Heart right ventricle (tissue), 16 donors: Measurements from ENCODE around the gene TBX1. TPM values are rescaled to one million over a fixed set of nuclear protein-coding genes. Genes with fewer than 3 reads are reported as not detected.
"Not testable (repeated sequence)": the region's sequence is repeated elsewhere in the genome, so short reads cannot be mapped to it uniquely, and the experiment has no call there.

ENCODE experiments used
- ATAC-seq, 8 donors: fragments of 200-7000 bp; cut with Tn5 transposase; one replicate each; pipeline ENCODE4 v1.9.1; 2020; ENCODE audit warnings: mild to moderate bottlenecking in 8 of 8, moderate library complexity in 8 of 8, moderate number of reproducible peaks in 1 of 8
- DNase-seq, 2 donors: peaks; one replicate each; pipeline ENCODE4 v3.0.0-alpha.2; 2020
- H3K27ac ChIP-seq, 10 donors: fragments of 200-600 bp; sonication (generic) in 2 of 10; one replicate each; pipeline versions ENCODE4 v1.5.0 to v1.8.0; 2020 to 2022; ENCODE audit warnings: mild to moderate bottlenecking in 3 of 10
- H3K27me3 ChIP-seq, 7 donors: fragments of 200-600 bp; one replicate each; pipeline ENCODE4 v1.8.0; 2021 to 2022; ENCODE audit warnings: mild to moderate bottlenecking in 2 of 7
- H3K36me3 ChIP-seq, 9 donors: fragments of 200-600 bp; sonication (generic) in 1 of 9; one replicate each; pipeline versions ENCODE4 v1.5.0 to v1.8.0; 2020 to 2022; ENCODE audit warnings: mild to moderate bottlenecking in 2 of 9
- H3K4me1 ChIP-seq, 9 donors: fragments of 200-600 bp; sonication (generic) in 1 of 9; one replicate each; pipeline versions ENCODE4 v1.5.0 to v1.8.0; 2020 to 2022; ENCODE audit warnings: mild to moderate bottlenecking in 4 of 9
- H3K4me3 ChIP-seq, 10 donors: fragments of 200-600 bp; sonication (generic) in 2 of 10; one replicate each; pipeline versions ENCODE4 v1.5.0 to v1.8.0; 2020 to 2022; ENCODE audit warnings: mild to moderate bottlenecking in 7 of 10, moderate library complexity in 2 of 10
- H3K9me3 ChIP-seq, 11 donors: fragments of 200-600 bp in 10 of 11; sonication (generic) in 2 of 11; one replicate each; pipeline versions ENCODE4 v1.5.0 to v1.8.0; 2013 to 2022; ENCODE audit warnings: mild to moderate bottlenecking in 2 of 11, control low read depth in 1 of 11, moderate library complexity in 1 of 11
- WGBS, 2 donors: extraction: QIAGEN DNeasy Blood & Tissue Kit; methylation state at CpG; one replicate each; pipeline ENCODE4 v1.1.7; 2013; ENCODE audit warnings: inconsistent platforms in 1 of 2; 5-methylcytosine and 5-hydroxymethylcytosine counted together
- intact Hi-C, 10 donors: fragments of 100-400 bp; cut with DNase I; formaldehyde crosslinking; loops; one replicate each; pipeline versions ENCODE4 v1.11.1 to v1.14.2; 2022
- polyA plus RNA-seq, 2 donors: library from polyadenylated mRNA; stranded (reverse); fragments of 200-250 nt; gene quantifications; one replicate each; pipeline ENCODE4 v1.2.3, GENCODE V29; 2013
- total RNA-seq, 10 donors: library from RNA; stranded (reverse); fragmentation: NEBNext Ultra II Directional in 3 of 10; extraction: Animal tissue kit (Norgen Biotek cat#: 25700) in 3 of 10; gene quantifications; one replicate each; pipeline versions ENCODE4 v1.2.1 to v1.2.4, GENCODE V29; 2021 to 2023
- TF ChIP-seq, protein P1 (sequence below), 9 donors: fragments of 200-600 bp; sonication (generic) in 2 of 9; IDR thresholded peaks; one replicate each; pipeline versions ENCODE4 v1.5.0 to v1.8.0; 2021 to 2022; ENCODE audit warnings: antibody characterized with exemption in 9 of 9, mild to moderate bottlenecking in 5 of 9, moderate library complexity in 1 of 9
- donor health status: Arrhythmogenic right ventricular cardiomyopathy.
- donor health status: ischemic (EF 13 %, LVEDD 7.1; RV severe dilation, severe dysfunction).
- donor health status: healthy with polysubstance abuse.
- donor health status: DM: no; HTN: yes; CAD: no.
- donor health status: DM: no; HTN: no; CAD: no.
- donor health status: ischemic (EF 25% LVEDD 6.9; RV normal size, moderate dysfunction).
- donor health status: ischemic (EF 25% LVEDD 5.7; RV mildly dilated, moderate dysfunction).
- donor health status: healthy.
- donor health status: DM: yes; HTN: yes; CAD: no.
- donor health status: Ischemic cardiomyopathy.
- donor health status: ischemic (EF 35%, LVEDD 5.7; RV mildly dilated, moderate dysfunction).
- donor health status: nonischemic (EF 11% LVEDD 7.7; RV severe dilation, severe dysfunction).
- donor health status: DM: yes; HTN: yes; CAD: no.
- donor health status: PGD.
- donor health status: ischemic (EF 29% LVEDD 5.4; RV normal size, mild dysfunction).
- donor health status: nonischemic (EF 23%, LVEDD 6.1; RV moderate dilation, normal function).

The TBX1 gene
- total and polyA plus RNA-seq, 12 donors: 0.53 to 1.8 (median 0.98) TPM

DNA sequence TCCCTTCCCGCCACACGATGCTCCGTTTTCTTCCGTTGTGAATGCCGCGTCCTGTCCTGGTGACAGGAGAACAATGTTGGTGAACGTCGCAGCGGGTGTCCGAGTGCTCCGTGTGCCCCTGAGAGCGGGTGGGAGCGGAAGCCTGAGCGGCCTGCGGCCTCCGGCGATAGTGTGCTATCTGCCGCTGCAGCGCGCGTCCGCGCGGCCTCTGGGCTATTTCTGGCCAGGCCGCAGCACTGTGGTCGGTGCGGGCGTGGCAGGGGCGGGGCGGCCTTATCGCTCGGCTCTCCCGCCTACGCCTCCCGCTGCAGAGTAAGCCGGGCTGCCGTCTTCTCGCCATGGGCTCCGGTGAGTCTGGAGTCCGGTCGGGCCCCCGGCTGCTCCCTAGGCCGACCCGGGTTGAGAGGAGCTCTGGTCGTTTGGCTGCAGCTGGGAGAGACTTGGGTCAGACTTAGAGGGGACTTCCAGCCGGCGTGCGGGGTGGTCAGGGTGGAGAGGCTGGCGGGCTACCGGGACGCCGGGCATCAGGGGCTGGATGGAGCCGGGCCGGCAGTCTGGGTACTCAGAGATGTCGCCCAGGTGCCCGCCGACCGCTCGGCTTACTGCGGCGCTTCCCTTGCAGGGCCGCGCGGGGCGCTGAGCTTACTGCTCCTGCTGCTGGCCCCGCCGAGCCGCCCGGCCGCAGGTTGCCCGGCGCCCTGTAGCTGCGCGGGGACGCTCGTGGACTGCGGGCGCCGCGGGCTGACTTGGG, 37.2 kb upstream of the TBX1 start, which contains the start of gene GP1BB:
TSS of gene GP1BB (plus strand) at position 308 of the 751 bp plus-strand sequence. CDS start at position 339, 31 bp downstream.
- H3K27ac ChIP-seq: peak within 1 kb of the TSS; percentile 31 to 93 (median 73)
- DNase-seq: peak; percentile 64 to 76
- intact Hi-C loops: no loop called here

DNA sequence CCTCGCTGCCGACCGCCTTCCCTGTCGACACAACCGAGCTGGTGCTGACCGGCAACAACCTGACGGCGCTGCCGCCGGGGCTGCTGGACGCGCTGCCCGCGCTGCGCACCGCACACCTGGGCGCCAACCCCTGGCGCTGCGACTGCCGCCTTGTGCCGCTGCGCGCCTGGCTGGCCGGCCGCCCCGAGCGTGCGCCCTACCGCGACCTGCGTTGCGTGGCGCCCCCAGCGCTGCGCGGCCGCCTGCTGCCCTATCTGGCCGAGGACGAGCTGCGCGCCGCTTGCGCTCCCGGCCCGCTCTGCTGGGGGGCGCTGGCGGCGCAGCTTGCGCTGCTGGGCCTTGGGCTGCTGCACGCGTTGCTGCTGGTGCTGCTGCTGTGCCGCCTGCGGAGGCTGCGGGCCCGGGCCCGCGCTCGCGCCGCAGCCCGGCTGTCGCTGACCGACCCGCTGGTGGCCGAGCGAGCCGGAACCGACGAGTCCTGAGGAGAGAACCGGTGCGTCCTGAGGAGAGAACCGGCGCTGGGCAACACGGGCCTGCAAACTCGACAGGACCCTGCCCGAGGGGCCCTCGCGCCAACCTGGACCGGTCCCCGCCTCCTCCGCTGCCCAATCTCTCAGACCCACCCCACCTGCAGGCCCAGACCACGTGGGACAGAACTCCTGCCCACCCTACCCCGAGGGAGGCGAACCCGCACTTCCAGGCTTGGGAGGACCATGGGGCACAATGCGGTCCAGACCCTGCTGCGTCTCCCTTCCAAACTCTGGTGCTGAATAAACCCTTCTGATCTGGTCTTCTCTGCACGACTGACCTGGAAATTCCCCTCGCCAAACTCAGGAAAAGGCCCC, 36.4 kb upstream of the TBX1 start:
- no peaks in the 10 kb centered on the region for H3K9me3 ChIP-seq
- H3K27ac ChIP-seq: peak overlapping the region in 9 of 10 donors; percentile 56 to 93 (median 77)
- WGBS, 2 donors: 14 to 24% methylated on average over 81 to 89 of the region's 89 CpGs
- TF ChIP-seq, protein P1, sequence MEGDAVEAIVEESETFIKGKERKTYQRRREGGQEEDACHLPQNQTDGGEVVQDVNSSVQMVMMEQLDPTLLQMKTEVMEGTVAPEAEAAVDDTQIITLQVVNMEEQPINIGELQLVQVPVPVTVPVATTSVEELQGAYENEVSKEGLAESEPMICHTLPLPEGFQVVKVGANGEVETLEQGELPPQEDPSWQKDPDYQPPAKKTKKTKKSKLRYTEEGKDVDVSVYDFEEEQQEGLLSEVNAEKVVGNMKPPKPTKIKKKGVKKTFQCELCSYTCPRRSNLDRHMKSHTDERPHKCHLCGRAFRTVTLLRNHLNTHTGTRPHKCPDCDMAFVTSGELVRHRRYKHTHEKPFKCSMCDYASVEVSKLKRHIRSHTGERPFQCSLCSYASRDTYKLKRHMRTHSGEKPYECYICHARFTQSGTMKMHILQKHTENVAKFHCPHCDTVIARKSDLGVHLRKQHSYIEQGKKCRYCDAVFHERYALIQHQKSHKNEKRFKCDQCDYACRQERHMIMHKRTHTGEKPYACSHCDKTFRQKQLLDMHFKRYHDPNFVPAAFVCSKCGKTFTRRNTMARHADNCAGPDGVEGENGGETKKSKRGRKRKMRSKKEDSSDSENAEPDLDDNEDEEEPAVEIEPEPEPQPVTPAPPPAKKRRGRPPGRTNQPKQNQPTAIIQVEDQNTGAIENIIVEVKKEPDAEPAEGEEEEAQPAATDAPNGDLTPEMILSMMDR (IDR thresholded peaks at IDR 0.05): peak in 2 of 9 donors; percentile 11 to 23
- H3K4me3 ChIP-seq: peak overlapping the region in 9 of 10 donors; percentile 17 to 49 (median 39)
- DNase-seq: peak in 1 of 2 donors; percentile 52
- intact Hi-C loops: no loop called here
- peaks cover 0 to 56% (median 21%) of the 10 kb centered on the region in 7 donors for H3K27me3 ChIP-seq
- H3K4me1 ChIP-seq: peaks cover 15 to 50% (median 35%) of the 10 kb centered on the region in 9 donors
- ATAC-seq: peak in 4 of 8 donors; percentile 0 to 31 (median 27)
- peaks cover 0 to 30% (median 6%) of the 10 kb centered on the region in 9 donors for H3K36me3 ChIP-seq

More for the DNA sequence above, 37.2 kb upstream of the TBX1 start, which contains the start of gene GP1BB:
- TF ChIP-seq, protein P1 (IDR thresholded peaks at IDR 0.05): peak in 1 of 9 donors; percentile 25
- Histone ChIP-seq H3K4me3 (peak within 1 kb of the TSS in 9 of 10 donors; percentile 17 to 49 (median 39)), H3K36me3 (peaks cover 0 to 30% (median 6%) of the 10 kb centered on the region in 9 donors), H3K9me3 (no peaks in the 10 kb centered on the region), H3K4me1 (peaks cover 20 to 58% (median 35%) of the 10 kb centered on the region in 9 donors), H3K27me3 (peaks cover 0 to 64% (median 29%) of the 10 kb centered on the region in 7 donors)
- WGBS, 2 donors: 11 to 21% methylated on average over 67 to 80 of the region's 80 CpGs
- peak; percentile 58 to 80 (median 74) for ATAC-seq

DNA sequence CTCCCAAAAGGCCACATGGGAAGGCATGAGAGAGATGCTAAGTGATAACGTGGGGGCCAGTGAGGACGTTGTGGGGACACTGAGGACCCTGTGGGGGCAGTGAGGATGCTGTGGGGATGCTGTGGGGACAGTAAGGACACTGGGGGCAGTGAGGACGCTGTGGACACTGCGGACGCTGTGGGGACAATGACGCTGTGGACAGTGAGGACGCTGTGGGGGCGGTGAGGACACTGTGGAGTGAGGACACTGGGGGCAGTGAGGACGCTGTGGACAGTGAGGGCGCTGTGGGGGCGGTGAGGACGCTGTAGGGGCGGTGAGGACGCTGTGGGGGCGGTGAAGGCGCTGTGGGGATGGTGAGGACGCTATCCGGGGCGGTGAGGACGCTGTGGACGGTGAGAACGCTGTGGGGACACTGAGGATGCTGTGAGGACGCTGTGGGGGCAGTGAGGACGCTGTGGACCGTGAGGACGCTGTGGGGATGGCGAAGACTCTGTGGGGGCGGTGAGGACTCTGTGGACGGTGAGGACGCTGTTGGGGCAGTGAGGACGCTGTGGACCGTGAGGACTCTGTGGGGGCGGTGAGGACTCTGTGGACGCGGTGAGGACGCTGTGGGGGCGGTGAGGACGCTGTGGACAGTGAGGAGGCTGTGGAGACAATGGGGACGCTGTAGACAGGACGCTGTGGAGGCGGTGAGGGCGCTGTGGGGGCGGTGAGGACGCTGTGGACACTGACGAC, 35.5 kb upstream of the TBX1 start:
- DNase-seq (no peak), ATAC-seq (peak in 1 of 8 donors; percentile 5)
- intact Hi-C loops: no loop called here
- no peak overlapping the region for H3K27ac ChIP-seq
- H3K9me3 ChIP-seq: no peaks in the 10 kb centered on the region
- TF ChIP-seq, protein P1 (IDR thresholded peaks at IDR 0.05): no peak
- no peak overlapping the region for H3K4me3 ChIP-seq
- WGBS, 2 donors: 65 to 71% methylated on average over 45 of the region's 45 CpGs
- peaks cover 15 to 41% (median 30%) of the 10 kb centered on the region in 9 donors for H3K4me1 ChIP-seq
- peaks cover 0 to 47% (median 20%) of the 10 kb centered on the region in 7 donors for H3K27me3 ChIP-seq
- H3K36me3 ChIP-seq: peaks cover 0 to 24% (median 6%) of the 10 kb centered on the region in 9 donors

DNA sequence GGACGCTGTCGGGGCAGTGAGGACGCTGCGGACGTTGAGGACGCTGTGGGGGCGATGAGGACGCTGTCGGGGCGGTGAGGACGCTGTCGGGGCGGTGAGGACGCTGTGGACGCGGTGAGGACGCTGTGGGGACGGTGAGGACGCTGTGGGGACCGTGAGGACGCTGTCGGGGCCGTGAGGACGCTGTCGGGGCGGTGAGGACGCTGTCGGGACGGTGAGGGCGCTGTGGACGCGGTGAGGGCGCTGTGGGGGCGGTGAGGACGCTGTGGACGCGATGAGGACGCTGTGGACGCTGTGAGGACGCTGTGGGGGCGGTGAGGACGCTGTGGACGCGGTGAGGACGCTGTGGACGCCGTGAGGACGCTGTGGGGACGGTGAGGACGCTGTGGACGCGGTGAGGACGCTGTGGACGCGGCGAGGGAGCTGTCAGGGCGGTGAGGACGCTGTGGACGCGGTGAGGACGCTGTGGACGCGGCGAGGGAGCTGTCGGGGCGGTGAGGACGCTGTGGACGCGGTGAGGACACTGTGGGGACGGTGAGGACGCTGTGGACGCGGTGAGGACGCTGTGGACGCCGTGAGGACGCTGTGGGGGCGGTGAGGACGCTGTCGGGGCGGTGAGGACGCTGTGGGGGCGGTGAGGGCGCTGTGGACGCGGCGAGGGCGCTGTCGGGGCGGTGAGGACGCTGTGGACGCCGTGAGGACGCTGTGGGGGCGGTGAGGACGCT, 34.4 kb upstream of the TBX1 start:
- H3K27me3 ChIP-seq: peaks cover 0 to 41% (median 25%) of the 10 kb centered on the region in 7 donors
- H3K4me1 ChIP-seq: peaks cover 20 to 39% (median 28%) of the 10 kb centered on the region in 9 donors
- intact Hi-C loops, ATAC-seq, H3K9me3 ChIP-seq, H3K4me3 ChIP-seq, DNase-seq, H3K27ac ChIP-seq: not testable (repeated sequence)
- WGBS, 2 donors: 82 to 87% methylated on average over 96 of the region's 96 CpGs
- H3K36me3 ChIP-seq: peaks cover 0 to 12% (median 6%) of the 10 kb centered on the region in 9 donors
